ENCODE measurements around the gene ITIH6.

ITIH6 gene

DNA sequence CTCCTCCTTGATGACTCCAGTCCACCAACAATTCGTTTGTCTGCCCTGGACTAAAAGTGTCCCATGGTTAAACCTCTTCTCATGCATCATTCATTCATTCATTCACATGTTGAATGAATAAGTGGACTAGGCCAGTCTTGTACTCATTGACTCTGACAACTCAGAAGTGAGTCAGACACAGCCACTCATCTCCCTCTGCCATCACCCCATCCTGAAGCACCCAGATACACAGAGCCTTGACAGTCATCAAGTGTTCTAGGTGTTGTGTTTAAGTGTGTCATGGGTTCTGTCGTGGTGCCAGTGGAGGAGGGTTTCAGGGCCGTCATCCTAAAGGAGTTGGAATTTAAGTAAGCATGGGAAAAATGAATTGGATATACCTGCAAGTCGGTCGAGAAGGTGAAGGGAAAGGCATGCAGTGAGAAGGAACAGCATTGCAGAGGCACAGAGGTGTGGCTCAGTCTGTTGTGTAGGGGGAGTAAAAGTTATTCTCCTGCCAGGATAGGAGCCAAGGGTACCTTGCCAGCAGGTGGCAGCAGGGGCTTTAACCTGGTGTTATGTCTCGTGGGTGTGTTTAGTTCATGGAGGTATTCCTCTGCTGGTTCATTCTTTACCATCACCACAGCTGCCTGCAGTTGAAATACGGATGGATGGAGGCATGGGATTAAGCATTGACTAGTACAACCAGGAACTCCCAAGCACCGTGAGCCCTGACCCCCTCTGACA lies 27.8 kb upstream of the ITIH6 start:
- no peaks in the 10 kb centered on the region for H3K4me1 ChIP-seq
- no peak for TF ChIP-seq CTCF (IDR thresholded peaks at IDR 0.05)
- H3K9me3 ChIP-seq, result no peaks in the 10 kb centered on the region
- intact Hi-C loops (cut with DNase I; ENCODE audit: low total_unique reads), result no loop called here
- no peaks in the 10 kb centered on the region for H3K27me3 ChIP-seq
- H3K4me3 ChIP-seq, result no peak overlapping the region
- H3K27ac ChIP-seq, result no peak overlapping the region
- no peak for DNase-seq
- no peaks in the 10 kb centered on the region for H3K36me3 ChIP-seq

DNA sequence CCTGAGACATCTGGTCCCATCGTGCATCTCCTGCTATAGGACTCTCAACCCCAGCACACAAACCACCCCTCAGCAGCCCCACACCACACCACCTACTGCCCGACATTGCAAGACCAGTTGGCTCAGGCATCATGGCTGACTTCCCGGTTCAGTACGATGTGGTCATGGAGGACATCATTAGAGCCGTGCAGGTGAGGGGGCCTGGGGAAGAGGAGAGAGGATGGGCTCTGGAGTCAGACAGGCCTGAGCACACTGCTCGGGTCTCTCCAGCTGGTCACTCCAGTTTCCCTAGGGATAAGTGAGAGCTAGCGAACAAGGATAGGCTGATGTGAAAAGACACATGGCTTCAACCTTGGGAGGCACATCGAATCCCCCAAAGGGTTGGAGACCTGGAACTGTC lies 26.7 kb upstream of the ITIH6 start:
- intact Hi-C loops (cut with DNase I; ENCODE audit: low total_unique reads), result no loop called here
- H3K9me3 ChIP-seq, result no peaks in the 10 kb centered on the region
- no peak for DNase-seq
- no peak for TF ChIP-seq CTCF (IDR thresholded peaks at IDR 0.05)
- no peaks in the 10 kb centered on the region for H3K36me3 ChIP-seq
- H3K27ac ChIP-seq, result no peak overlapping the region
- no peak overlapping the region for H3K4me3 ChIP-seq
- H3K4me1 ChIP-seq, result no peaks in the 10 kb centered on the region
- no peaks in the 10 kb centered on the region for H3K27me3 ChIP-seq

GRCh38 chrX:54824195-54824594 lies 26.1 kb upstream of the ITIH6 start:
- H3K4me3 ChIP-seq, result no peak overlapping the region
- intact Hi-C loops (cut with DNase I; ENCODE audit: low total_unique reads), result no loop called here
- no peak for TF ChIP-seq CTCF (IDR thresholded peaks at IDR 0.05)
- no peak for DNase-seq
- H3K27me3 ChIP-seq, result no peaks in the 10 kb centered on the region
- H3K4me1 ChIP-seq, result no peaks in the 10 kb centered on the region
- H3K27ac ChIP-seq, result no peak overlapping the region
- no peaks in the 10 kb centered on the region for H3K9me3 ChIP-seq
- H3K36me3 ChIP-seq, result no peaks in the 10 kb centered on the region

DNA sequence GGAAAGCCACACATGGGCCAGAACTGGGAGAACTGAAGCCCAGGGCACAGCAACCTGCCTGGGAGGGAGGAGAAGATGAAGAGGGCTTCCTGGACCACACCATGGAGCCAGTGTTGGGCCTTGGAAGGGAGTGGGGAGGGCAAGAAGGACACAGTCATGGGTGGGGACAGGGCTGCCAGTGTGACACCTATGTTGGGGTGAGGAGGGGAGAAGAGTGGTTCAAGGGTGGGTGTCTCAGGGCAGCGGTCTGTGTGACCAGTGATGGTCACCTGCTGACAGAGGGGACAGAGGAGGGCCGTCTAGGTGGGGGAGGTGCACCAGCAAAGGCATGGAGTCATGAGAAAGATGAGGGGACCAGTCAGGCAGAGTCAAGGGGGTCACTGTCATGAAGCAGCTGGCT lies 23.3 kb upstream of the ITIH6 start:
- no peaks in the 10 kb centered on the region for H3K4me1 ChIP-seq
- no peaks in the 10 kb centered on the region for H3K27me3 ChIP-seq
- no peaks in the 10 kb centered on the region for H3K9me3 ChIP-seq
- H3K4me3 ChIP-seq, result no peak overlapping the region
- DNase-seq, result no peak
- intact Hi-C loops (cut with DNase I; ENCODE audit: low total_unique reads), result no loop called here
- peaks cover 0 to 3% (median 0%) of the 10 kb centered on the region in 3 donors for H3K36me3 ChIP-seq
- TF ChIP-seq CTCF (IDR thresholded peaks at IDR 0.05), result no peak
- H3K27ac ChIP-seq, result no peak overlapping the region

GRCh38 chrX:54820737-54821136 lies 22.7 kb upstream of the ITIH6 start:
- DNase-seq, result no peak
- H3K36me3 ChIP-seq, result peaks cover 0 to 8% (median 4%) of the 10 kb centered on the region in 3 donors
- no peak overlapping the region for H3K27ac ChIP-seq
- no peaks in the 10 kb centered on the region for H3K27me3 ChIP-seq
- intact Hi-C loops (cut with DNase I; ENCODE audit: low total_unique reads), result no loop called here
- H3K9me3 ChIP-seq, result no peaks in the 10 kb centered on the region
- H3K4me3 ChIP-seq, result no peak overlapping the region
- no peaks in the 10 kb centered on the region for H3K4me1 ChIP-seq
- TF ChIP-seq CTCF (IDR thresholded peaks at IDR 0.05), result no peak

Measured in tibial artery (tissue), 4 donors.